Osteocyte (in vitro differentiated cells): Measurements from ENCODE around the gene B4GALT1. TPM values are rescaled to one million over a fixed set of nuclear protein-coding genes. Genes with fewer than 3 reads are reported as not detected.
A peak's percentile ranks its signal among the peaks of the same experiment; 100 is the strongest.

ENCODE experiments used
- DNase-seq: peaks from one replicate; pipeline ENCODE4 v3.0.0; 2021; ENCODE audit warnings: mixed read lengths; ENCODE audit not compliant: unreplicated experiment; ENCODE audit errors: extremely low spot score
- H3K27ac Mint-ChIP-seq: one replicate; pipeline ENCODE4 v1.8.0; 2021; ENCODE audit warnings: mild to moderate bottlenecking, mixed read lengths; ENCODE audit not compliant: unreplicated experiment
- H3K27me3 Mint-ChIP-seq: one replicate; pipeline ENCODE4 v1.8.0; 2021; ENCODE audit warnings: mixed read lengths; ENCODE audit not compliant: unreplicated experiment
- H3K36me3 Mint-ChIP-seq: one replicate; pipeline ENCODE4 v1.8.0; 2021; ENCODE audit warnings: mixed read lengths; ENCODE audit not compliant: unreplicated experiment
- H3K4me1 Mint-ChIP-seq: one replicate; pipeline ENCODE4 v1.8.0; 2021; ENCODE audit warnings: mixed read lengths; ENCODE audit not compliant: unreplicated experiment
- H3K4me3 Mint-ChIP-seq: one replicate; pipeline ENCODE4 v1.8.0; 2021; ENCODE audit warnings: mild to moderate bottlenecking, moderate library complexity, mixed read lengths; ENCODE audit not compliant: unreplicated experiment
- H3K9me3 Mint-ChIP-seq: one replicate; pipeline ENCODE4 v1.8.0; 2021; ENCODE audit warnings: mixed read lengths; ENCODE audit not compliant: unreplicated experiment
- CTCF ChIP-seq: fragments of 200-600 bp; sonication (generic); IDR thresholded peaks from 2 replicates; pipeline ENCODE4 v1.5.0; 2021; ENCODE audit warnings: antibody characterized with exemption, mild to moderate bottlenecking, moderate library complexity
- total RNA-seq: library from RNA; stranded (reverse); gene quantifications from 2 replicates; pipeline ENCODE4 v1.2.1, GENCODE V29; 2021

The B4GALT1 gene
- total RNA-seq, 1 donor from 2014 or later = 40.9 TPM

- no peak overlapping the region for H3K4me3 Mint-ChIP-seq
- H3K9me3 Mint-ChIP-seq = no peaks in the 10 kb centered on the region
- no peaks in the 10 kb centered on the region for H3K36me3 Mint-ChIP-seq
Observed at GRCh38 chr9:33081128-33081851, 85.8 kb downstream of the B4GALT1 start.

GRCh38 chr9:33080534-33080933 lies 86.6 kb downstream of the B4GALT1 start:
- TF ChIP-seq CTCF = no peak
- no peaks in the 10 kb centered on the region for H3K27me3 Mint-ChIP-seq
- H3K27ac Mint-ChIP-seq = no peak overlapping the region
- no peak overlapping the region for H3K4me3 Mint-ChIP-seq
- no peaks in the 10 kb centered on the region for H3K9me3 Mint-ChIP-seq
- no peak for DNase-seq
- H3K4me1 Mint-ChIP-seq = peaks cover 23% of the 10 kb centered on the region
- H3K36me3 Mint-ChIP-seq = no peaks in the 10 kb centered on the region

More at GRCh38 chr9:33081128-33081851, 85.8 kb downstream of the B4GALT1 start:
- peak; percentile 86 for TF ChIP-seq CTCF
- no peak overlapping the region for H3K27ac Mint-ChIP-seq
- no peak for DNase-seq
- peaks cover 2% of the 10 kb centered on the region for H3K27me3 Mint-ChIP-seq
- H3K4me1 Mint-ChIP-seq = peaks cover 18% of the 10 kb centered on the region

GRCh38 chr9:33076046-33077004 lies 90.8 kb downstream of the B4GALT1 start, which contains the start of gene SMU1:
Gene SMU1, minus strand, starts transcription at chr9:33076674. Its CDS starts 66 bp downstream, at chr9:33076608.
- TF ChIP-seq CTCF = no peak
- Mint-ChIP-seq H3K9me3 (no peaks in the 10 kb centered on the region), H3K27ac (peak within 1 kb of the TSS; percentile 99), H3K4me3 (peak within 1 kb of the TSS; percentile 97), H3K36me3 (peaks cover 16% of the 10 kb centered on the region), H3K27me3 (no peaks in the 10 kb centered on the region), H3K4me1 (peaks cover 15% of the 10 kb centered on the region)
- DNase-seq = peak; percentile 98

GRCh38 chr9:33068991-33069390 lies 98.1 kb downstream of the B4GALT1 start:
- H3K27me3 Mint-ChIP-seq = no peaks in the 10 kb centered on the region
- H3K36me3 Mint-ChIP-seq = peaks cover 49% of the 10 kb centered on the region
- DNase-seq = no peak
- no peaks in the 10 kb centered on the region for H3K4me1 Mint-ChIP-seq
- no peaks in the 10 kb centered on the region for H3K9me3 Mint-ChIP-seq
- no peak for TF ChIP-seq CTCF
- no peak overlapping the region for H3K4me3 Mint-ChIP-seq
- no peak overlapping the region for H3K27ac Mint-ChIP-seq
